ENCODE measurements around the gene PDZD7. TPM values are rescaled to one million over a fixed set of nuclear protein-coding genes. Genes with fewer than 3 reads are reported as not detected.

Gene PDZD7
- total and polyA plus RNA-seq, 2 donors (not counting 3 experiments of a cell fraction or from before 2014, with no cell fraction given): 0.41 to 1.6 TPM

DNA sequence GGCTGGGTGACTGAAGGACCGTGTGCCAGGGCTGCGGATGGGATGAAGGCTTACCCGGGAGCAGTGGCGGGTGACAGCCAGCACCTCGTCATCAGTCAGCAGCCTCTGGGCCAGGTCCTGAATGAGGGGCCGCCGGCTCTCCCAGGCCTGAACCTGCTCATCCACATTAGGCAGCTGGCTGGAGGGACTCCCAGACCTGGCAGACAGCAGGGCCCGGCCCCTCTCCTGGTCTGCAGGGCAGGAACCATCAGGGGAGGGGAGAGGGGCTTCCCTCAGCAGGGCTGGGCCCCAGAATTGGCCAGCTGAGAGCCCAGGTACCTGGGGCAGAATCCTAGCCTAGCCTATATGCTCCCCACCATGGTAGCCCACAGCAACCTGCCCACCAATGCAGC, 15.4 kb downstream of the PDZD7 start:
- intact Hi-C loops (cut with micrococcal nuclease): loop anchor here (10.0 kb wide), 1 partner anchor 101 kb away; the partner anchor contains the start of gene SLF2
- no peak for FAIRE-seq

More for the DNA sequence above, 15.4 kb downstream of the PDZD7 start:
- TF ChIP-seq FOS (IDR thresholded peaks at IDR 0.05; ENCODE audit: borderline replicate concordance, insufficient read depth, low read length) (no peak), POLR2AphosphoS5 (IDR thresholded peaks at IDR 0.05; ENCODE audit: insufficient read depth, low read depth, low read length) (no peak), GATA2 (IDR thresholded peaks at IDR 0.05; ENCODE audit: insufficient read depth, insufficient read length, low read depth, low read length) (no peak), JUN (IDR thresholded peaks at IDR 0.05; ENCODE audit: borderline replicate concordance, insufficient read depth, insufficient read length, low read depth) (no peak), MYC (IDR thresholded peaks at IDR 0.05; ENCODE audit: low read depth, low read length) (no peak), EZH2 (IDR thresholded peaks at IDR 0.05; ENCODE audit: borderline replicate concordance, low read depth, low read length, severe bottlenecking) (no peak)
- TF ChIP-seq, protein P1, sequence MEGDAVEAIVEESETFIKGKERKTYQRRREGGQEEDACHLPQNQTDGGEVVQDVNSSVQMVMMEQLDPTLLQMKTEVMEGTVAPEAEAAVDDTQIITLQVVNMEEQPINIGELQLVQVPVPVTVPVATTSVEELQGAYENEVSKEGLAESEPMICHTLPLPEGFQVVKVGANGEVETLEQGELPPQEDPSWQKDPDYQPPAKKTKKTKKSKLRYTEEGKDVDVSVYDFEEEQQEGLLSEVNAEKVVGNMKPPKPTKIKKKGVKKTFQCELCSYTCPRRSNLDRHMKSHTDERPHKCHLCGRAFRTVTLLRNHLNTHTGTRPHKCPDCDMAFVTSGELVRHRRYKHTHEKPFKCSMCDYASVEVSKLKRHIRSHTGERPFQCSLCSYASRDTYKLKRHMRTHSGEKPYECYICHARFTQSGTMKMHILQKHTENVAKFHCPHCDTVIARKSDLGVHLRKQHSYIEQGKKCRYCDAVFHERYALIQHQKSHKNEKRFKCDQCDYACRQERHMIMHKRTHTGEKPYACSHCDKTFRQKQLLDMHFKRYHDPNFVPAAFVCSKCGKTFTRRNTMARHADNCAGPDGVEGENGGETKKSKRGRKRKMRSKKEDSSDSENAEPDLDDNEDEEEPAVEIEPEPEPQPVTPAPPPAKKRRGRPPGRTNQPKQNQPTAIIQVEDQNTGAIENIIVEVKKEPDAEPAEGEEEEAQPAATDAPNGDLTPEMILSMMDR (IDR thresholded peaks at IDR 0.05; ENCODE audit: extremely low read depth in 1 of 2, insufficient read depth in 1 of 2, low read depth in 1 of 2, low read length in 2 of 2): no peak
- Histone ChIP-seq H3K79me2 (ENCODE audit: control insufficient read depth, insufficient read depth, low read length) (no peaks in the 10 kb centered on the region), H3K9me3 (replicated peaks; ENCODE audit: control insufficient read depth, insufficient read depth, low read length) (no peaks in the 10 kb centered on the region), H3K4me2 (ENCODE audit: insufficient read depth, low read length) (no peak overlapping the region), H3K9ac (replicated peaks; ENCODE audit: extremely low read depth, insufficient read depth, low read length) (no peak overlapping the region), H3K4me1 (ENCODE audit: control insufficient read depth, extremely low read depth, insufficient read depth, low read length) (peaks cover 13% of the 10 kb centered on the region), H3K9me1 (replicated peaks; ENCODE audit: control insufficient read depth, extremely low read depth, insufficient read depth, low read length) (no peaks in the 10 kb centered on the region), H3K27me3 (ENCODE audit: control insufficient read depth in 2 of 2, insufficient read depth in 2 of 2, low read length in 2 of 2) (no peaks in the 10 kb centered on the region), H3K27ac (ENCODE audit: insufficient read depth, low read depth, low read length) (no peak overlapping the region), H4K20me1 (replicated peaks; ENCODE audit: control insufficient read depth, extremely low read depth, insufficient read depth, low read length) (no peaks in the 10 kb centered on the region), H3K36me3 (ENCODE audit: control insufficient read depth in 2 of 2, extremely low read depth in 1 of 2, insufficient read depth in 2 of 2, low read length in 2 of 2) (no peaks in the 10 kb centered on the region), H2AFZ (ENCODE audit: low read depth, low read length) (no peak overlapping the region), H3K4me3 (replicated peaks in 1 of 3; ENCODE audit: insufficient read depth in 1 of 3, low read depth in 1 of 3, low read length in 3 of 3) (no peak overlapping the region)
- DNase-seq (ENCODE audit: low read depth, low spot score): no peak
- no TSS peak for BruUV-seq (replicated peaks)
- dilution Hi-C loops (cut with MboI; ENCODE audit: extremely low pct_ligation_motif_present, low sequenced_read_pairs): no loop called here
- ChIA-PET CTCF (interaction anchor here (1.1 to 7.3 kb wide), 8 partner anchors 11 to 453 kb away, joined by 4 to 254 read pairs (median 12); partner anchors contain the start of genes LZTS2, PDZD7 and SFXN3), POLR2A (no interaction called here)

Measured in endothelial cell of umbilical vein (primary cell).